Mesenteric fat pad (tissue), 1 donor: ENCODE results near the gene ZSWIM4. TPM values are rescaled to one million over a fixed set of nuclear protein-coding genes. Genes with fewer than 3 reads are reported as not detected.
"Not testable (repeated sequence)": the region's sequence is repeated elsewhere in the genome, so short reads cannot be mapped to it uniquely, and the experiment has no call there.

ENCODE experiments used
- DNase-seq: peaks from one replicate; pipeline ENCODE4 v3.0.0-alpha.2; 2020; ENCODE audit warnings: low spot score
- total RNA-seq: library from RNA; stranded (reverse); fragmentation: NEBNext Ultra II Directional; extraction: Animal tissue kit (Norgen Biotek cat#: 25700); gene quantifications from one replicate; pipeline ENCODE4 v1.2.1, GENCODE V29; 2021
- donor health status: DM: yes; HTN: yes; CAD: no.

Gene ZSWIM4
- total RNA-seq, 1 donor from 2014 or later, result 5.2 TPM

DNA sequence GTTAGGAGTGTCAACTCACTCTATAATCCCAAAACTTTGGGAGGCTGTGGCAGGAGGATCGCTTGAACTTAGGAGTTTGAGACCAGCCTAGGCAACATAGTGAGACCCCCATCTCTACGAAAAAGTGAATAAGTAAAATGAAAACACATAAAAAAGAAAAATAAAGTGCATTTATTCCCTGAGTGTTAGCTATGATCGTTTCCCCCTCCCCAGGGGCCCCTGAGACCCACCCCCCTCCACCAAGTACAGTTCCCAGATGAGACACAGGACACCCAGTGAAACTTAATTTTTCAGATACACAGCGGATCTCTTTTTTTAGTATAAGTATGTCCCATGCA is 53.1 kb downstream of the ZSWIM4 start:
- no peak for DNase-seq

DNA sequence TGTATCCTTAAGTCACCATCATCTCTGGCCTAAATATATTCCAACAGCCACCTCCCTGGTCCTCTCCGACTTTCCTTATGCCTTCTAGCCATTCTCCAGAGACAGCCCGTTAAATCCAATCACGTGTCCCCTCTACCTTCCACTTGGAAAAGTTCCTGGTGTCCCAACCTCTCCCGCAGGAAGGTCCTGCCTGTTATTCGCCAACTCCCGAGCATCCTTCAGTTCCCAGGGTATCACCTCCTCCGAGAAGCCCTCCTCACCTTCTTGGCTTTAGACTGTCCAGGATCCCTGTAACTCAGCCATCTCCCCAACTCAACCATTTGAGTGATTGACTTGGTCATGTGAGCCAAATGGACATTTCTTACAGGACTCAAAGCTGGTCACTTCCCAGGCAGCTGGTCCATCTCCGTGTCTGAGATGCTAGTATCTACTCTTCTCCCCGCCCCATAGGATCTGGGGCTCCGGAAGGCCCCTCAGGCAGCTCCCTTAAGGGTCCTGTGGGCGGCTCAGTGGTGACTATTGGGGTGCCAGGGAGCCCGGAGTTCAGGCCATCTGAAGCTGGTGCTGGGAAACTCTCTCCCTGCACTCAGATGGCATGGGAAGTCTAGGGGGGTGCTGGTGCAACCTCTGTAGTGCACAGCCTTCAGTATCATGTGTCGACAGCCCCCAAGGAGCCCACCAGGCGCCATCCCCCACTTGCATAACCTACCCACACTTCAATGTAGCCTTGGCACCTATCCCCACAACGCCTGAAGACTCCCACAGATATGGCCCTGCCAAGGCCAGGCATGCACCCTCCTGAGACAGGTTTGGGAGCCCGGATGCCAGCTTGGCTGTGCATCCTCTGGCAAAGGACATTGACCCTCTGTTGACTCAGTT is 53.8 kb downstream of the ZSWIM4 start:
- DNase-seq, result no peak

- DNase-seq, result peak; percentile 97
Observed at GRCh38 chr19:13849991-13850909, 55.0 kb downstream of the ZSWIM4 start.

DNA sequence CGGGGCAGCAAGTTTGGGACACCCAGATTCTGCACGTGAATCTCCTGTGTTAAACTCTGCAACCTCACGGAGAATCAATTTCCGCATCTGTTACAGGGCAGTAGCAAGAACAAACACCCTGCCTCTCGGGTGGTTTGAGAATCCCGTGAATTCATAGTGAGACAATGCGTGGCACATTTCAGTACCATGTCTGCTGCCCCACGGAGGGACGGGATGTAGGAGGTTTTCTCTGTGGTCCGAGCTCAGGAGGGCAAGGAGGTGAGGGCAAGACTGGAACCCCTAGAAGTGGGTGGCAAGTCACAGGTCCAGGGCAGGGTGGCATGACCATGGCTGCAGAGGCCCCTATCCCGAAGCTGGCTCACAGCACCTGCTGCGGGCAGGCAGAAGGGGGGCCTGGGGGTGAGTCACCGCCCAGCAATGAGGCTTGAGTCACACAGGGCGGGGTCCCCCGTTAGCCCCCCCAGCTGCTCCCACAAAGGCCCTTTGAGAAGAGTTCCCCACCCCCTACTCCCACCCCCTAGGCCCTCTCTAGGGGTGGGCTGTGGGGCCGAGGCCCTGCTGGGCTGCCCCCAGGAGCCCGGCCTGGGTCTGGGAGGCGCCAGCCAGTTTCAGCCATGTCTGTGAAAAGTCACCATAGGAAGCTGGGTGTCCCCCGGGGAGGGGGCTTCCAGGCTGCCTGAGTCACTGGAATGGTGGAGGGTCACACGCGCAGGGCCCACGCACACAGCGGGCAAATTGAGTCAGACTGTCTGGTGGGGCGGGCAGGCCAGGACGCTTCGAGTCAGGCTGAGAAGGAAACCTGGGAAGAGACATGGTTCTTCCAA is 55.9 kb downstream of the ZSWIM4 start:
- DNase-seq, result no peak

DNA sequence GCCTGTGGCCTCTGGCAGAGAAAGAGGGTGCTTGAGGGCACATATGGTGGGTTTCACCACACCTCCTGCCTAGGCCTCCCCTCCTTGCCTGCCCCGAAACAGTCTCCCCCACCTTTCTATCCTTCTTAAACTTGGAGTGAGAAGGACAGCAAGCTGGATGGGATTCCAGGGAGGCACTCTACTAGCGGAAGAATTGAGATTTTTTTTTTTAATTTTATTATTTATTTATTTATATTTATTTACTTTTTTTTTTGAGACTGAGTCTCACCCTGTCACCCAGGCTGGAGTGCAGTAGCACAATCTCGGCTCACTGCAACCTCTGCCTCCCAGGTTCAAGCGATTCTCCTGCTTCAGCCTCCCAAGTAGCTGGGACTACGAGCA is 56.5 kb downstream of the ZSWIM4 start:
- DNase-seq, result not testable (repeated sequence)

- DNase-seq, result not testable (repeated sequence)
Observed at GRCh38 chr19:13852171-13852707, 57.0 kb downstream of the ZSWIM4 start.

GRCh38 chr19:13856497-13856896 is 61.3 kb downstream of the ZSWIM4 start:
- DNase-seq, result no peak

GRCh38 chr19:13859361-13859880 is 64.2 kb downstream of the ZSWIM4 start:
- DNase-seq, result no peak

- no peak for DNase-seq
Observed at GRCh38 chr19:13860679-13861391, 65.6 kb downstream of the ZSWIM4 start.

DNA sequence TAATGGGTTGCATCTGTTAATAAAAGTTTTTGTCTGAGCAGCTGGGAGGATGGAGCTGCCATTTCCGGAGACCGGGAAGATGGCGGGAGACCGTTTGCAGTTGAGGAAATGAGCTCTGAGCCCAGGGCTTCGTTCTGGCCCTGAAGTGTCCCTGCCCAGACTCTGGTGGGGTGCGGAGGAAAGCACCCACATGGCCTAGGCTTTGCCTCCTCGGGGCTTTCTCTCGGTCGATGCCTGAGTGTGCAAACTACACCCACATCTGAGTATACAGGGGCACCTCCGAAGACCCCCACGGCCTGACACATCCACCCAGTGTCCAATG is 66.1 kb downstream of the ZSWIM4 start:
- DNase-seq, result no peak

DNA sequence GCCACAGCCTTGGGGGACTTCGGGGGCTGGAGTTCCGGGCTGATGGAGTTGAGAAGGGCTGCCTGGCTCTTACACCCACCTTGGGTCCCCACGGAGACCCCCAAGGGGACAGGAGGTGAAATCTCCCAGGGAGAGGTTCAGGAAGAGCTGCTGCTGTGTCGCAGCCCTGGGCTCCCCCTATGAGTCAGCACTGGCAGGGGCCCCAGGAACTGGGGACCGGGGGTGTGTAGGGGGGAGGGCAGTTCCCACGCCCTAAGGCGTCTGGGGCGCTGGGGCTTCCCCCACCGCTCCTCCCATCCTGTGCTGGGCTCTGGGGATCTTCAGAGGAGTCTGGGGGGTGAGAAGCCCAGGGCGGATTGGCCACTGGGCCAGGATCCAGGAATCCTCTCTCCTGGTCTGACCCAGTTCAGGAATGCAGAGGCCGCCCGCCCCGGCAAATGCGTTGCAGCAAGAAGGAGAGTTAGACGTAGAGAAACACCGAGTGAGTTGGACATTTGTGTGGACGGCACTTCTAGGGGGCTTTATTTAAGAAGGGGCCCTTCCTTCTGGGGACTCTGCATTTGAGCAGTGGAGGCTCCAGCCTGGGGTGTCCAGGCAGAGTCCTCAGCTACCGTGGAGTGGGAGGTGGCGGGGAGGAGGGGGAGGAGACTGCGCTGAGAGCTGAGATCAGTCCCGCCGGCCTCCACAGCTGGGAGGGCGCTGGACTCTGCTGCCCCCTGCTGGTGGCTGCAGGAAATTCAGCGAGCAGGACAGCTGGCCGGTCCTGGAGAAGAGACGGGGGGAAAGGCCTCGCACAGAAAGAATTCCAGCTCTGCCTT is 66.7 kb downstream of the ZSWIM4 start:
- DNase-seq, result peak; percentile 98

- no peak for DNase-seq
Observed at GRCh38 chr19:13864046-13864666, 68.9 kb downstream of the ZSWIM4 start.

DNA sequence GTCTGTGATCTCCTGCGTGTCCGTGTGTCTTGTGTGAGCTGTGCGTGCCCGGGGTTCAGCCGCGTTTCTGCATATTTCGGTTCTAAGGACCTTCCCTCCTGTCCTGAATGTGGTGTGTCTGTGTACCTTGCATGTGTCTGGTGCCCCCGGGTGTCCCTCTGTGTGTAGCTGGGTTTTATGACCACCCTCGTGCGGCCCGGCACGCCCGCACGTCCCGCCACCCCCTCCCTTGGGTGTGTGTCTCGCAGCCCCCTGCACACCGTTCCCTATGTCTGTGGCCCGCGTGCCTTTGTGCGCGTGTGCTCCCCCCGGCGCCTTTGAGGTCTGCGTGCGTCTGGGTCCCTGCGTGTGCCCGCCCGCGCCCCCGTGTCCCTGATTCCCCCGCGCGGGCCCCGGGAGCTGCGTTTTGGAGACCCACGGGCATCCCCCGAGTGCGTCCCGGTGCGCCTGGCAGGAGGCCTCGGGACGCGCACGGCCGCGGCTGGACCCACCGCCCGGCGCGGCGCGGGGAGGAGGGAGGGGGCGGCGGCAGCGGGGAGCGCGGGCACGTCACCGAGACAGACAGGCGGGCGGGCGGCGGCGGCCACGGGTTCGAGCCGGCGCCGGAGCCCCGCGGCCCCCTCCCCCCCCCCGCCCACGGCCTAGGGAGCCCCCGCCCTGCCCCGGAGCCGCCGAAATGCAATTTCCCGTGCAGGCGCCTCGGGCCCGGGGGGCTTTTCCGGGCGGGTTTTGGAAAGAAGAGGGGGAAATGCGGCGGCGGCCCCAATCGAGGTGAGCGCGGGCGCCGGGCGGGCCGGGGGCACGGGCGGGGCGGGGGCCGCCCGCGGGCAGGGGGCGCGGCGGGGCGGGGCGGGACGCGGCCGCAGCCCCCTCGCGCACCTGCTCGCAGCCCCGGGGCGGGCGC is 69.7 kb downstream of the ZSWIM4 start:
- DNase-seq, result no peak

GRCh38 chr19:13865571-13866462 is 70.6 kb downstream of the ZSWIM4 start:
- no peak for DNase-seq

DNA sequence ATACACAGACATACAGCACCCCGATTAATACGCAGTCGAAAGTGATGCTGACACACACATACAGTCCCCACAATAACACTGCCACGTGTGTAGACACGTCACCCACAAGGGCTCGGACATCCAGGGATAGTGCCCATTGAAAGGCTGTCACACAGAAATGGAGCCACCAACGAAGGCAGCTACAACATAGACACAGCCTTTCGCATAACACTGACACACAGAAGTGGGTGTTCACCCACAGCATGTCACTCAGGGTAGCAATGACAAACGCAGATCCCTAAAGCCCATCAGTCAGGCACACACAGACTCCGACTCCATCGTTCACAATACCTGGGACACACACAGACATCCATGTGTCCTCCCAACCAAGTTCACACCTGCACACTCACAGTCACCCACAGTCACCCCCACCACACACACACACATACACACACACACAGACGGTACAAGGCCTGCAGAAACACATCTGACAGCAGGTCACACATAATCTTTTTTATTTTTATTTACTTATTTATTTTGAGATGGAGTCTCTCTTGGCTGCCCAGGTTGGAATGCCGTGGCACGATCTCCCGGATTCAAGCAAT is 71.3 kb downstream of the ZSWIM4 start:
- DNase-seq, result no peak

GRCh38 chr19:13868663-13869062 is 73.4 kb downstream of the ZSWIM4 start:
- no peak for DNase-seq

DNA sequence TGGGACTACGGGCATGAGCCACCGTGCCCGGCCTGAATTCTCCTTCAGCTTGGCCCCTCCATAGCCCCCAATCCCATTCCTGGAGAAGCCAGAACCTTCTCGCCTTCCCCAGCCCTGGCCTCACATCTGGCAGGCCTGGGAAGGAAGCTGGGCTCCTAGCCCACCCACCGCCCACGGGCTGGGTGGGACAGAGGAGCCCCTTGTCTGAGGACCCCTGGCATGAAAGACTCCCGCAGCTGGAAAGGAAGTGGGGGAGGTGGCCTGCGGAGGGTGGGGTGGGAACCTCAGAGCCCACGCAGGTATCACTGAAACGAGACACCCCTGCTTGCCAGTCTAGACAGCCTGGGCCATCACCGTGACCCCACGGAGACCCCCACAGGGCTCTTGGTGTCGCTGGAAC is 74.0 kb downstream of the ZSWIM4 start:
- no peak for DNase-seq
